H9 (cell line): ENCODE results near the gene CD247. TPM values are rescaled to one million over a fixed set of nuclear protein-coding genes. Genes with fewer than 3 reads are reported as not detected.
A peak's percentile ranks its signal among the peaks of the same experiment; 100 is the strongest.

ENCODE experiments used
- DNase-seq: peaks from one replicate; pipeline ENCODE4 v3.0.0-alpha.2; 2017
- H2AFZ ChIP-seq: one replicate; pipeline ENCODE4 v1.6.1; 2013; ENCODE audit warnings: mild to moderate bottlenecking, low read length, control low read depth, moderate library complexity
- H2AK5ac ChIP-seq: 2 replicates; pipeline ENCODE4 v1.6.1; 2013; ENCODE audit warnings: low read length, control low read depth, mixed read lengths; ENCODE audit not compliant: insufficient read length
- H2BK120ac ChIP-seq: one replicate; pipeline ENCODE4 v1.6.1; 2013; ENCODE audit warnings: low read depth, mild to moderate bottlenecking, low read length, control low read depth, inconsistent platforms; ENCODE audit not compliant: poor library complexity, severe bottlenecking
- H2BK12ac ChIP-seq: 2 replicates; pipeline ENCODE4 v1.6.1; 2013; ENCODE audit warnings: low read length, control low read depth, mixed read lengths, low read depth; ENCODE audit not compliant: insufficient read length
- H2BK15ac ChIP-seq: 2 replicates; pipeline ENCODE4 v1.6.1; 2013; ENCODE audit warnings: low read depth, low read length, control low read depth
- H2BK20ac ChIP-seq: one replicate; pipeline ENCODE4 v1.6.1; 2013; ENCODE audit warnings: low read depth, mild to moderate bottlenecking, low read length, control low read depth, inconsistent platforms; ENCODE audit not compliant: poor library complexity, severe bottlenecking
- H2BK5ac ChIP-seq: 2 replicates; pipeline ENCODE4 v1.6.1; 2013; ENCODE audit warnings: low read length, control low read depth, mixed read lengths; ENCODE audit not compliant: insufficient read length
- H3K14ac ChIP-seq: 2 replicates; pipeline ENCODE4 v1.6.1; 2013; ENCODE audit warnings: low read length, control low read depth; ENCODE audit not compliant: insufficient read depth
- H3K18ac ChIP-seq: 2 replicates; pipeline ENCODE4 v1.6.1; 2013; ENCODE audit warnings: low read depth, mild to moderate bottlenecking, mixed read lengths, low read length, control low read depth; ENCODE audit not compliant: insufficient read length
- H3K23ac ChIP-seq: 2 replicates; pipeline ENCODE4 v1.6.1; 2013; ENCODE audit warnings: low read length, control low read depth, mixed read lengths, low read depth; ENCODE audit not compliant: insufficient read length
- H3K23me2 ChIP-seq: 2 replicates; pipeline ENCODE4 v1.6.1; 2013; ENCODE audit warnings: low read depth, mild to moderate bottlenecking, mixed read lengths, low read length, control low read depth; ENCODE audit not compliant: insufficient read length, poor library complexity, severe bottlenecking
- H3K27ac ChIP-seq: 2 replicates; pipeline ENCODE4 v1.5.1; 2013; ENCODE audit warnings: low read length, control low read depth, mixed read lengths, low read depth; ENCODE audit not compliant: insufficient read length
- H3K27me3 ChIP-seq: 2 replicates; pipeline ENCODE4 v1.6.1; 2013; ENCODE audit warnings: low read length, control low read depth, inconsistent platforms; ENCODE audit not compliant: insufficient read depth
- H3K4ac ChIP-seq: 2 replicates; pipeline ENCODE4 v1.6.1; 2013; ENCODE audit warnings: low read depth, mild to moderate bottlenecking, control low read depth, inconsistent platforms, low read length, moderate library complexity
- H3K4me1 ChIP-seq: 2 replicates; pipeline ENCODE4 v1.6.1; 2013; ENCODE audit warnings: low read length, control low read depth, inconsistent platforms; ENCODE audit not compliant: insufficient read depth
- H3K4me2 ChIP-seq: 2 replicates; pipeline ENCODE4 v1.6.1; 2013; ENCODE audit warnings: low read length, control low read depth, mixed read lengths; ENCODE audit not compliant: insufficient read length, insufficient read depth
- H3K56ac ChIP-seq: 2 replicates; pipeline ENCODE4 v1.6.1; 2013; ENCODE audit warnings: low read depth, mild to moderate bottlenecking, mixed read lengths, low read length, control low read depth; ENCODE audit not compliant: insufficient read length
- H3K79me1 ChIP-seq: 2 replicates; pipeline ENCODE4 v1.6.1; 2013; ENCODE audit warnings: low read depth, mild to moderate bottlenecking, moderate library complexity, low read length, control low read depth, inconsistent platforms; ENCODE audit not compliant: insufficient read depth, poor library complexity, severe bottlenecking
- H3K79me2 ChIP-seq: 2 replicates; pipeline ENCODE4 v1.6.1; 2013; ENCODE audit warnings: low read length, control low read depth, inconsistent platforms; ENCODE audit not compliant: insufficient read depth
- H3K9ac ChIP-seq: 2 replicates; pipeline ENCODE4 v1.6.1; 2013; ENCODE audit warnings: low read length, control low read depth, mixed read lengths; ENCODE audit not compliant: insufficient read length; ENCODE audit errors: extremely low read depth
- H3K9me3 ChIP-seq: one replicate; pipeline ENCODE4 v1.6.1; 2013; ENCODE audit warnings: low read depth, low read length, inconsistent platforms; ENCODE audit not compliant: control insufficient read depth
- H3T11ph ChIP-seq: one replicate; pipeline ENCODE4 v1.6.1; 2013; ENCODE audit warnings: mild to moderate bottlenecking, low read length, control low read depth, inconsistent platforms
- H4K20me1 ChIP-seq: one replicate; pipeline ENCODE4 v1.6.1; 2013; ENCODE audit not compliant: control insufficient read depth, insufficient read length, insufficient read depth
- H4K5ac ChIP-seq: 2 replicates; pipeline ENCODE4 v1.6.1; 2013; ENCODE audit warnings: low read depth, mild to moderate bottlenecking, mixed read lengths, low read length, control low read depth; ENCODE audit not compliant: insufficient read length
- H4K8ac ChIP-seq: replicated peaks from 2 replicates; pipeline ENCODE4 v1.6.1; 2013; ENCODE audit warnings: low read length, control low read depth, mixed read lengths, low read depth; ENCODE audit not compliant: insufficient read length
- H4K91ac ChIP-seq: 2 replicates; pipeline ENCODE4 v1.6.1; 2013; ENCODE audit warnings: low read depth, mild to moderate bottlenecking, moderate library complexity, mixed read lengths, low read length, control low read depth; ENCODE audit not compliant: insufficient read length
- H3K27ac Mint-ChIP-seq, 3 experiments: 2 replicates in 2 of 3; 3 replicates in 1 of 3; pipeline ENCODE4 v1.8.0; 2020 to 2021; ENCODE audit warnings: mixed read lengths in 3 of 3, mild to moderate bottlenecking in 1 of 3, moderate library complexity in 1 of 3
- H3K27me3 Mint-ChIP-seq: 2 replicates; pipeline ENCODE4 v1.8.0; 2021; ENCODE audit warnings: low read depth, mild to moderate bottlenecking, moderate library complexity, mixed read lengths
- H3K36me3 Mint-ChIP-seq, 3 experiments: 2 replicates in 2 of 3; 3 replicates in 1 of 3; pipeline ENCODE4 v1.8.0; 2020 to 2021; ENCODE audit warnings: low read depth in 3 of 3, mixed read lengths in 3 of 3; ENCODE audit not compliant: insufficient read depth in 1 of 3
- H3K4me1 Mint-ChIP-seq, 2 experiments: 2 replicates each; pipeline ENCODE4 v1.8.0; 2020; ENCODE audit warnings: mixed read lengths in 2 of 2
- H3K4me3 Mint-ChIP-seq, 2 experiments: 2 replicates in 1 of 2; 3 replicates in 1 of 2; pipeline ENCODE4 v1.8.0; 2020 to 2021; ENCODE audit warnings: mild to moderate bottlenecking in 2 of 2, mixed read lengths in 2 of 2, moderate library complexity in 1 of 2
- H3K9me3 Mint-ChIP-seq, 2 experiments: 2 replicates in 1 of 2; 3 replicates in 1 of 2; pipeline ENCODE4 v1.8.0; 2020; ENCODE audit warnings: mild to moderate bottlenecking in 2 of 2, mixed read lengths in 2 of 2, moderate library complexity in 1 of 2
- CTCF ChIP-seq: fragments of 200-600 bp; sonication (generic); conservative IDR thresholded peaks from 3 replicates; pipeline ENCODE4 v1.8.0; 2021; ENCODE audit warnings: antibody characterized with exemption, mild to moderate bottlenecking
- WGBS: extraction: QIAGEN DNeasy Blood & Tissue Kit; methylation state at CpG from one replicate; pipeline ENCODE4 v1.1.7; 2013; ENCODE audit warnings: missing lambda C conversion rate, low lambda C conversion rate, mixed read lengths; ENCODE audit not compliant: insufficient read length; ENCODE audit errors: extremely low coverage; 5-methylcytosine and 5-hydroxymethylcytosine counted together
- total RNA-seq: library from RNA; stranded (reverse); gene quantifications from 2 replicates; pipeline ENCODE4 v1.2.1, GENCODE V29; 2021

CD247 gene
- total RNA-seq, 1 experiment from 2014 or later: 1.2 TPM

GRCh38 chr1:167438171-167439138, 79.9 kb downstream of the CD247 start:
- no peak overlapping the region for H3K23ac ChIP-seq
- no peak overlapping the region for H3K14ac ChIP-seq
- no peak overlapping the region for H2BK20ac ChIP-seq
- no peak overlapping the region for H3K9ac ChIP-seq
- H4K8ac ChIP-seq: no peak overlapping the region
- no peak overlapping the region for H3T11ph ChIP-seq
- H3K27ac ChIP-seq: no peak overlapping the region
- H4K20me1 ChIP-seq: no peaks in the 10 kb centered on the region
- H3K79me2 ChIP-seq: no peaks in the 10 kb centered on the region
- H2BK15ac ChIP-seq: no peak overlapping the region
- no peak overlapping the region for H2BK5ac ChIP-seq
- no peaks in the 10 kb centered on the region for H3K79me1 ChIP-seq
- DNase-seq: no peak
- no peak overlapping the region for H3K56ac ChIP-seq
- Mint-ChIP-seq H3K4me1 (peaks cover 12 to 17% of the 10 kb centered on the region in 2 experiments), H3K27ac (no peak overlapping the region), H3K27me3 (peaks cover 59% of the 10 kb centered on the region), H3K36me3 (peaks cover 0 to 5% (median 0%) of the 10 kb centered on the region in 3 experiments; a peak in 3 of 7 replicates), H3K9me3 (peaks cover 0 to 4% of the 10 kb centered on the region in 2 experiments; a peak in 3 of 5 replicates), H3K4me3 (peak overlapping the region; percentile 55 to 70; a peak in 4 of 5 replicates)
- H4K5ac ChIP-seq: no peak overlapping the region
- H3K4me1 ChIP-seq: 0 out of 2 replicates have a peak, but pooled peaks cover 4% of the 10 kb centered on the region
- no peaks in the 10 kb centered on the region for H3K9me3 ChIP-seq
- H3K23me2 ChIP-seq: peaks cover 6% of the 10 kb centered on the region
- no peak overlapping the region for H4K91ac ChIP-seq
- H3K18ac ChIP-seq: no peak overlapping the region
- no peak for TF ChIP-seq CTCF
- no peak overlapping the region for H2AFZ ChIP-seq
- WGBS: no CpG with 5 or more reads among the region's 17 CpGs
- peaks cover 10% of the 10 kb centered on the region; the same call in 1 of the 2 replicates for H3K27me3 ChIP-seq
- H3K4ac ChIP-seq: no peak overlapping the region
- peak overlapping the region; percentile 52 for H3K4me2 ChIP-seq
- no peak overlapping the region for H2BK120ac ChIP-seq
- no peak overlapping the region for H2AK5ac ChIP-seq
- no peak overlapping the region for H2BK12ac ChIP-seq
